Measurements from ENCODE around the gene CA12.

The CA12 gene

DNA sequence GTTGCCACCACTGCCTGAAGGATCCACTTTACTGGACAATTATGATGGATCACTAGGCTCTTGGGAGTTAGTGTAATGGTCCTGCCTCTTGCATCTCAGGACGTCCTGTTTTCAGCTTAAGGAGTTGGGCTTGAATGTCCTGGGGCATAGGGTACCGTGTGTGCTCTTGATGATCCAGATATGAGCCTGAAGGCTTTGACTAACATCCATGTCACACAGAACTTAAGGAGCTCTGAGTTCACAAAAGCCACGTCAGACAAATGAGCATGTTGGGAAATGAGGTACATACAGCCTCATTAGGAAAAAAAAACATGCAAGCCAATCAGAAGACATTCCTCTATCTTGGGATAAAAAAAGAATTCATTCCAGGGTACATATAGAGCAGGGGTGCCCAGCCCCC, 40.8 kb downstream of the CA12 start:
- Mint-ChIP-seq H3K9me3 (no peaks in the 10 kb centered on the region), H3K27me3 (ENCODE audit: low read depth, poor library complexity) (peaks cover 26% of the 10 kb centered on the region), H3K36me3 (ENCODE audit: low read depth) (peaks cover 44% of the 10 kb centered on the region), H3K4me3 (no peak overlapping the region), H3K4me1 (peaks cover 25% of the 10 kb centered on the region), H3K27ac (no peak overlapping the region)
- DNase-seq = no peak
- no peak for TF ChIP-seq CTCF (IDR thresholded peaks at IDR 0.05)

DNA sequence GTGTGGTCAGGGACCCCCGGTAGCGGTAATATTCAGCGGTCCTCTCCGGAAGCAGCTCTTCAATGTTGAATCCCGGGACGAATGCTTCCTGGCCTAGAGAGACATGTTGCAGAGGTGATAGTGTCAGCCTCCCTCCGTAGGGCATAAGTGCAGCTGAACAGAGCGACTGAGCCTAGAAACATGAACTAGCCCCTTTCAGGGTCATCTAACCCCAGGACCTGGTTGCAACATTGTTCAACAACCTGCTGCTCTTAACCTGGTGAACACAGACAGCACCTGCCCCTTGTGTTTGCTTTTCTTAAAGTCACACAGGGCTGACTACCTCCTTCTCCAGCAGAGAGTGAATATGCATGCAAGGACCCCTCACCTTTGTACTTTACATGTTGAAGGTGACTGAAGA, 41.3 kb downstream of the CA12 start:
- H3K27me3 Mint-ChIP-seq (ENCODE audit: low read depth, poor library complexity) = peaks cover 26% of the 10 kb centered on the region
- TF ChIP-seq CTCF (IDR thresholded peaks at IDR 0.05) = no peak
- H3K4me1 Mint-ChIP-seq = peaks cover 25% of the 10 kb centered on the region
- no peak for DNase-seq
- H3K9me3 Mint-ChIP-seq = no peaks in the 10 kb centered on the region
- H3K4me3 Mint-ChIP-seq = no peak overlapping the region
- H3K27ac Mint-ChIP-seq = no peak overlapping the region
- H3K36me3 Mint-ChIP-seq (ENCODE audit: low read depth) = peaks cover 44% of the 10 kb centered on the region

DNA sequence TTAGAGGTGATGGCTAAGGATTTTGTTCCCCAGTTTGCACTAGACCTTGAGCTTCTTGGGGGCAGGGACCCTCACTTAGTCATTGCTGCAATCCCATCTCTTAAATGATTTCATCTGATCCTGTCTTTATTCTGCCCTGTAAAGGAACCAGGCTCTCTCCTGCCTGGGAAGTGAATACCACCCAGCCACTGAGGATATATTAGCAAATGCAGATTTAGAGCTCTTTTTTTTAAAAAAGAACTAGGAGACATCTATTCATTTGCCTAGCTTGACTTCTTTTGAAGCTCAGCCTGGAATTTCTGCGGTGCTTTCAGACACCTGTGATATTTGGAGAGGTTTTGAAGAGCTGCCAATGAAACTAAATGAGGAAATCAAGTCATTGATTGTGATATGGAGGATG, 41.8 kb downstream of the CA12 start:
- H3K27ac Mint-ChIP-seq = no peak overlapping the region
- no peaks in the 10 kb centered on the region for H3K9me3 Mint-ChIP-seq
- TF ChIP-seq CTCF (IDR thresholded peaks at IDR 0.05) = no peak
- peaks cover 26% of the 10 kb centered on the region for H3K27me3 Mint-ChIP-seq (ENCODE audit: low read depth, poor library complexity)
- H3K4me1 Mint-ChIP-seq = peaks cover 23% of the 10 kb centered on the region
- no peak overlapping the region for H3K4me3 Mint-ChIP-seq
- no peak for DNase-seq
- H3K36me3 Mint-ChIP-seq (ENCODE audit: low read depth) = peaks cover 44% of the 10 kb centered on the region

GRCh38 chr15:63339006-63339766, 42.5 kb downstream of the CA12 start:
- peaks cover 18% of the 10 kb centered on the region for H3K4me1 Mint-ChIP-seq
- no peak overlapping the region for H3K4me3 Mint-ChIP-seq
- DNase-seq = no peak
- no peak overlapping the region for H3K27ac Mint-ChIP-seq
- TF ChIP-seq CTCF (IDR thresholded peaks at IDR 0.05) = no peak
- H3K27me3 Mint-ChIP-seq (ENCODE audit: low read depth, poor library complexity) = peaks cover 26% of the 10 kb centered on the region
- H3K36me3 Mint-ChIP-seq (ENCODE audit: low read depth) = peaks cover 44% of the 10 kb centered on the region
- H3K9me3 Mint-ChIP-seq = no peaks in the 10 kb centered on the region

DNA sequence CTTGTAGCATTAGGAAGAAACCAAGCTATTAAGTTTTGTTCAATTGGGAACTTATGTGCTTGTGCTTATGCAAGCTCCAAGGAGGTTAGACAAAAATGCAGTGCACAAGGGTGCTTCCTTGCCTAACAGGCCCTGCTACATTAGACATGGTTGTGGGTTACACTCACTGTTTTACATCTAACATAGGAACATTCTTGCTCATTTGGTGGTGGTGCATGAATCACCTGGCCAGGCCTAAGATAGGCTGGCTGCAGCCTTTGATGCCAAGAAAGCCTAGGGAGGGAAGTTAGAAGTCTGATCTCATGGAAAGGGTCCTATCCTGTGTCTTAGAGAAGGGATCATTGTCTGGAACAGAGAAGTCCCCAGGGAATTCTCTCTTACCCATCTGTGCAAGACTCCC, 43.5 kb downstream of the CA12 start:
- TF ChIP-seq CTCF (IDR thresholded peaks at IDR 0.05) = no peak
- Mint-ChIP-seq H3K36me3 (ENCODE audit: low read depth) (peaks cover 44% of the 10 kb centered on the region), H3K27ac (no peak overlapping the region), H3K27me3 (ENCODE audit: low read depth, poor library complexity) (peaks cover 26% of the 10 kb centered on the region), H3K4me3 (no peak overlapping the region), H3K4me1 (peaks cover 14% of the 10 kb centered on the region), H3K9me3 (no peaks in the 10 kb centered on the region)
- DNase-seq = no peak

DNA sequence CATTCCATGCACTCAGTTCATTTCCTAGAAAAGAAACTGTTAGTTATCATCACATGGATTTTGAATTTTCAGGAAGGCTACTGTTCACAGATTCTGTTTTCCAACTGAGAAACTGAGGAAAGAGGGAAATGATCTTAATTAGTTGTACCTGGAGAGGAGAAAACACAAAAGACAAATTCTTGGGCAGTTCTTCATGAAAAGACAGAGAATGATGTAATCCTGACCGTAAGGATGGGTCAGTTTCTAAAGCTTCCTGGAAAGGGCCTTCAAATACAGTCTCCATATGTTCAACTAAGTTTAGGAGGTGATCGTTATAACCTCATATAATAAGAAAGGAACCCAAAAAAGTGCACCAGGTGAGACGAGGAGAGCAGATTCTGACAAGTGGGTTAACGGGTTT, 44.6 kb downstream of the CA12 start:
- no peak for TF ChIP-seq CTCF (IDR thresholded peaks at IDR 0.05)

More for the DNA sequence above, 44.6 kb downstream of the CA12 start:
- DNase-seq = no peak
- Mint-ChIP-seq H3K36me3 (ENCODE audit: low read depth) (peaks cover 40% of the 10 kb centered on the region), H3K4me3 (no peak overlapping the region), H3K27ac (no peak overlapping the region), H3K9me3 (no peaks in the 10 kb centered on the region), H3K4me1 (peaks cover 25% of the 10 kb centered on the region), H3K27me3 (ENCODE audit: low read depth, poor library complexity) (peaks cover 26% of the 10 kb centered on the region)
